ENCODE data around the gene CCDC50.

CCDC50 gene

DNA sequence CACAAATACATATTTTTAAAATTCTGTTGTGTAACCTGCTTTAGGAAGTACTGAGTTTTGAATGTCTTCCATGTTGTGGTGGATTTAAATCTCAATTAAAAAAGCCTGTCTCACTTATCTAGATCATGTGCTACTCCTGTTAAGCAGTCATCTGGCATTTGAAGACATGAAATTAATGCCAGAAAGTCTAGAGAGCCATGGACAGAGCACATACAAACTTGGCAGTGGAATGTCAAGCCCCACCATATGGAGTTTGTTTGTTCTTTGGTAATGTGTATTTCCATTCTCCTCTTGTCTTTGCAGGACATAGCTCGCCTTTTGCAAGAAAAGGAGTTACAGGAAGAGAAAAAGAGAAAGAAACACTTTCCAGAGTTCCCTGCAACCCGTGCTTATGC lies 40.4 kb downstream of the CCDC50 start:
- DNase-seq (ENCODE audit: low read depth) = peak; percentile 93
- H3K4me3 ChIP-seq (ENCODE audit: low read depth, low read length) = no peak overlapping the region
- TF ChIP-seq, protein P1, sequence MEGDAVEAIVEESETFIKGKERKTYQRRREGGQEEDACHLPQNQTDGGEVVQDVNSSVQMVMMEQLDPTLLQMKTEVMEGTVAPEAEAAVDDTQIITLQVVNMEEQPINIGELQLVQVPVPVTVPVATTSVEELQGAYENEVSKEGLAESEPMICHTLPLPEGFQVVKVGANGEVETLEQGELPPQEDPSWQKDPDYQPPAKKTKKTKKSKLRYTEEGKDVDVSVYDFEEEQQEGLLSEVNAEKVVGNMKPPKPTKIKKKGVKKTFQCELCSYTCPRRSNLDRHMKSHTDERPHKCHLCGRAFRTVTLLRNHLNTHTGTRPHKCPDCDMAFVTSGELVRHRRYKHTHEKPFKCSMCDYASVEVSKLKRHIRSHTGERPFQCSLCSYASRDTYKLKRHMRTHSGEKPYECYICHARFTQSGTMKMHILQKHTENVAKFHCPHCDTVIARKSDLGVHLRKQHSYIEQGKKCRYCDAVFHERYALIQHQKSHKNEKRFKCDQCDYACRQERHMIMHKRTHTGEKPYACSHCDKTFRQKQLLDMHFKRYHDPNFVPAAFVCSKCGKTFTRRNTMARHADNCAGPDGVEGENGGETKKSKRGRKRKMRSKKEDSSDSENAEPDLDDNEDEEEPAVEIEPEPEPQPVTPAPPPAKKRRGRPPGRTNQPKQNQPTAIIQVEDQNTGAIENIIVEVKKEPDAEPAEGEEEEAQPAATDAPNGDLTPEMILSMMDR (conservative IDR thresholded peaks at IDR 0.05; ENCODE audit: low read depth, low read length) = no peak

DNA sequence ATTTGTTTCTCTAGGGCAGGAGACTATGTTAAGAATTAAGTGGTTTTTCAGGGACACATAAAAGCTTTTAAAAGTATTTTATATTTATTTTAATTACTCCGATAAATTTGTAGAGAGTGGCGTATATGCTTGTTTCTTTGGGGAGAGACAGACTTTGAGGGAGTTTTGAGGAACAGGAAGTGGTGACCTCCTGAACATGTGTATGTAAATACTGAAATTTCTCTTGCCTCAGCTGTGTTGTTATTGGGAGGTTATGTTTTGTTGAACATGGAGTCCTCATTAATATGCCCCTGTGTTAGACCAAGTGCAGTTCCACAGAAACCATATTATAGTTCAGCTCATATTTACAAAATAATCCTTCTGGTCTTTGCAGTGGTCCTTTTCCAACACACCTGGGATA lies 42.9 kb downstream of the CCDC50 start:
- TF ChIP-seq, protein P1 (conservative IDR thresholded peaks at IDR 0.05; ENCODE audit: low read depth, low read length) = no peak
- DNase-seq (ENCODE audit: low read depth) = peak; percentile 48

GRCh38 chr3:191373327-191373726 lies 44.1 kb downstream of the CCDC50 start:
- DNase-seq (ENCODE audit: low read depth) = peak; percentile 48
- no peak overlapping the region for H3K4me3 ChIP-seq (ENCODE audit: low read depth, low read length)
- TF ChIP-seq, protein P1 (conservative IDR thresholded peaks at IDR 0.05; ENCODE audit: low read depth, low read length) = no peak

More for the DNA sequence above, 42.9 kb downstream of the CCDC50 start:
- H3K4me3 ChIP-seq (ENCODE audit: low read depth, low read length) = no peak overlapping the region

DNA sequence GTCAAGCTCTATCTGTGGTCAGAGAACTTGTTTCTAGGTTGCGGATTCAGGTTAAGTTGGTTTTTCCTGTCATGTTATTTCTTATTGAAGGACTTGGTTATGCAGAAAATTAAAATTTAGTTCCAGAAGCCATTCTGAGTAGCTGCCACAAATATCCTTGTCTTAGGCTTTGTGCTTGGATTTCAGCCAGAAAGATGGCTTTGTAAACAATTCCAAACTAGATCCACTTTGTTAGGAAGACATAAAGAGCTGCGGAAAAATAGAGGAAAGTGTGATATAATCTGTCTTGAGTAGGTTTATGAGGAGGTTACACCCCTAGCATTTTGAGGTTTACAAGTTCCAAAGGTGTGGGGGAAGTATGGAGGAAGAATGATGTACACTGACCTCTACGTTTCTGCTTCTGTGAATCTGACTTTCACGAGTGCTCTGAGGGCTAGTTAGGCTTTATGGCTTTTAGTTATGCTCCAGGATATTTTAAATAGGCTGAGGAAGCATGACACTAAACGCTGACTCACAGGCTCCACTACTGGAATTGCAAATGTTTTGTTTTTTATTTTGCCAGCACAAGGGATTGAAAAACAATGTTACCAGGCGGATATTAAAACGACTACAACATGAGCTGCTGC lies 47.4 kb downstream of the CCDC50 start:
- no peak overlapping the region for H3K4me3 ChIP-seq (ENCODE audit: low read depth, low read length)
- TF ChIP-seq, protein P1 (conservative IDR thresholded peaks at IDR 0.05; ENCODE audit: low read depth, low read length) = no peak
- DNase-seq (ENCODE audit: low read depth) = peak; percentile 83

DNA sequence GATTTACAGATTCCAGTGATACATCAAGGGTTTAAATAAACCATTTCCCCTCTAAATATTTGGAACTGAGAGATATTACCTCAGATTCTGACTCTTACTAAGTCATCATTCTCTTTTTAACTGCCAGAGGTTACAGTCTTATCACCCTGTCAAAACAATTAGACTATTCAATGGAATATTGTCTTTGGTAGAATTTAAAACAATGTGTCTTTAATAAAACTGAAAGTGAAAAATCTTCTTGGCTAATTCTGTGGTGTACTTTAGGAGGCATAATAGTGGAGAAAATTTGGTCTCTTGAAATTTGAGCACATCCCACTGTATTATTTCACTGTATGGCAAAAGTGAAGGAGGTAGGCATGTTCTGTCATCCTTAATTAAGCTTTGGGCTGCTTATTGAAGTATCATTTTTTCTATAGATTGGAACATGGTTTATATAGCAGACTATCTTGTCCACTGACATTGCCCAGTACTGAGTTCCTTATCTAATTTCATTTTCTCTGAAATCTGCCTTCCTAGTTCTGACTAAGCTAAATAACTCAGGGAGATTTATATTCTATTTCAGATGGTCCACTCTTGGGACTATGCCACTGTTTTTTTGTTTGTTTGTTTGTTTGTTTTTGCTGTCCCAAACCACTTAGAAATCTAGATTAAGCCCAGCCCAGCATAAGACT lies 49.1 kb downstream of the CCDC50 start:
- DNase-seq (ENCODE audit: low read depth) = no peak

GRCh38 chr3:191379446-191379845 lies 50.3 kb downstream of the CCDC50 start:
- DNase-seq (ENCODE audit: low read depth) = no peak
- TF ChIP-seq, protein P1 (conservative IDR thresholded peaks at IDR 0.05; ENCODE audit: low read depth, low read length) = no peak
- H3K4me3 ChIP-seq (ENCODE audit: low read depth, low read length) = no peak overlapping the region

More for the DNA sequence above, 49.1 kb downstream of the CCDC50 start:
- no peak overlapping the region for H3K4me3 ChIP-seq (ENCODE audit: low read depth, low read length)
- TF ChIP-seq, protein P1 (conservative IDR thresholded peaks at IDR 0.05; ENCODE audit: low read depth, low read length) = no peak

DNA sequence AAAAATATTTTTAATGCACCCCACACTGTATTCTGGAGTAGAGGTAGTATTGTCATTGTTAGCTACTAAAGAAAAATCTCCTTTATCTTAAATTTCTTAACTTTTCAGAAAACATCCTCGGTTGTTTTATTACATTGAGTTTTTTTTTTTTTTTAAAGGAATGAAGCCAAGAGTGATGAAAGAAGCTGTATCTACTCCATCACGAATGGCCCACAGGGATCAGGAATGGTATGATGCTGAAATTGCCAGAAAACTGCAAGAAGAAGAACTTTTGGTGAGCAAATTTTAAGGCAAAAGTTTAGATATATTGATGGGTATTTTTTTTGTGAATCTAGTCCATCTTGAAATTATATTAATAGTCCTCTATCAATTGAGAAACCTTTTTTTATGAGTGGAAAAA lies 50.8 kb downstream of the CCDC50 start:
- no peak overlapping the region for H3K4me3 ChIP-seq (ENCODE audit: low read depth, low read length)
- DNase-seq (ENCODE audit: low read depth) = no peak
- TF ChIP-seq, protein P1 (conservative IDR thresholded peaks at IDR 0.05; ENCODE audit: low read depth, low read length) = no peak

All from choroid plexus epithelial cell (primary cell).